Kidney epithelial cell (primary cell): Measurements from ENCODE around the gene CBY3. TPM values are rescaled to one million over a fixed set of nuclear protein-coding genes. Genes with fewer than 3 reads are reported as not detected.
"Not testable (repeated sequence)": the region's sequence is repeated elsewhere in the genome, so short reads cannot be mapped to it uniquely, and the experiment has no call there.

Source experiments
- DNase-seq: peaks from one replicate; pipeline ENCODE4 v3.0.0-alpha.2; 2010; ENCODE audit warnings: low read depth
- H3K27me3 ChIP-seq: 2 replicates; pipeline ENCODE4 v1.6.0; 2011; ENCODE audit warnings: low read length; ENCODE audit not compliant: control insufficient read depth, insufficient read depth
- H3K36me3 ChIP-seq: 2 replicates; pipeline ENCODE4 v1.5.1; 2011; ENCODE audit warnings: low read length; ENCODE audit not compliant: control insufficient read depth, insufficient read depth
- H3K4me3 ChIP-seq: 2 replicates; pipeline ENCODE4 v1.5.1; 2011; ENCODE audit warnings: low read depth, mild to moderate bottlenecking, control low read depth, low read length
- total RNA-seq: library from RNA; depleted of rRNA; stranded (reverse); fragments of >200 nt; gene quantifications from 2 replicates; pipeline ENCODE4 v1.2.3, GENCODE V29; 2015
- TF ChIP-seq, protein P1 (sequence below): IDR thresholded peaks from 2 replicates; pipeline ENCODE4 v1.5.1; 2011; ENCODE audit warnings: mild to moderate bottlenecking, moderate library complexity, low read length, control low read depth, inconsistent platforms; ENCODE audit not compliant: insufficient read depth, poor library complexity, severe bottlenecking

CBY3 gene
- total RNA-seq, 1 donor from 2014 or later, result not detected

DNA sequence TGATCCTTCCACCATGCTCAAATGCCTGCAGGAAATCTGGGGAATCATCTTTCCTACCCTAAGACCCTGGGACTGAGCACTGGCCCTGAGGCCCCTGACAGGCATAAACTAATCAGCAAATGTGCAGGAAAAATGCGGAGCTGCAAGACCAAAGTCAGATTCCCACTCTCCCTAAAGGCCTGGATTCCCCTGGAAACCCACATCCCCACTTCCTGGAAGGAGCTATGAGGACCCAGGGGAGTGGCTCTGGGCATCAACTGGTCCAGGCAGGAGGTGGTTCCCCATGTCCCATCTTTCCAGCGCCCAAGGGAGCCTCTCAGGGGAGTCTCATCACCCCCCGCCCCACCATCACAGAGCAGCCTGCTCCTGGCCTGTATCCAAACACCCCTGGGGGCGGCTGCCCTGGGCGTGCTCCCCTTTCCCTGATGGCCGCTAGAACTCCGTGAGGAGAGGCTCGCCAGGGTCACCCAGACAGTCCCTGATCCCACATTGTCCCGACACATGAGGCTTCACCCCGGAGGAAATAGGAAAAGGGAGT lies 31.6 kb downstream of the CBY3 start:
- H3K4me3 ChIP-seq, DNase-seq, H3K27me3 ChIP-seq, H3K36me3 ChIP-seq: not testable (repeated sequence)

DNA sequence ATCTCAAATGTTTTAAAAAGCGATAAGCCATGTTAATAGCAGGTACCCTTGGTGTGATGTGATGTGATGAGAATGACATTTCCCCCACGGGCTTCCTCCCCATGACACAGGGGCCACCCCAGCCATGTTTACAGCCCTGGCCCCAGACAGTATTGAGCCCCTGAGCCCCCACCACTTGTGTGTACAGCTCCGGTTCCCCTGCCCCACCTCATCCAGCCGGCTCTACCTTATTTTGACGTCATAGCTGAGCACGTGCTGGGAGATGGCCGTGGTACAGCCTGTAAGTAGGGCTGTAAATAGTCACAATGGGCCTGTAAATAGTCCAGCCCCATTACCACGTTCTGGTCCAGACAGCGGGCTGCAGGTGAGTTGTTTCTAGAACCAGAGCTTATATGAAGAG lies 32.4 kb downstream of the CBY3 start:
- H3K4me3 ChIP-seq, result no peak overlapping the region
- peaks cover 4% of the 10 kb centered on the region for H3K27me3 ChIP-seq
- no peaks in the 10 kb centered on the region for H3K36me3 ChIP-seq
- TF ChIP-seq, protein P1, sequence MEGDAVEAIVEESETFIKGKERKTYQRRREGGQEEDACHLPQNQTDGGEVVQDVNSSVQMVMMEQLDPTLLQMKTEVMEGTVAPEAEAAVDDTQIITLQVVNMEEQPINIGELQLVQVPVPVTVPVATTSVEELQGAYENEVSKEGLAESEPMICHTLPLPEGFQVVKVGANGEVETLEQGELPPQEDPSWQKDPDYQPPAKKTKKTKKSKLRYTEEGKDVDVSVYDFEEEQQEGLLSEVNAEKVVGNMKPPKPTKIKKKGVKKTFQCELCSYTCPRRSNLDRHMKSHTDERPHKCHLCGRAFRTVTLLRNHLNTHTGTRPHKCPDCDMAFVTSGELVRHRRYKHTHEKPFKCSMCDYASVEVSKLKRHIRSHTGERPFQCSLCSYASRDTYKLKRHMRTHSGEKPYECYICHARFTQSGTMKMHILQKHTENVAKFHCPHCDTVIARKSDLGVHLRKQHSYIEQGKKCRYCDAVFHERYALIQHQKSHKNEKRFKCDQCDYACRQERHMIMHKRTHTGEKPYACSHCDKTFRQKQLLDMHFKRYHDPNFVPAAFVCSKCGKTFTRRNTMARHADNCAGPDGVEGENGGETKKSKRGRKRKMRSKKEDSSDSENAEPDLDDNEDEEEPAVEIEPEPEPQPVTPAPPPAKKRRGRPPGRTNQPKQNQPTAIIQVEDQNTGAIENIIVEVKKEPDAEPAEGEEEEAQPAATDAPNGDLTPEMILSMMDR, result no peak
- no peak for DNase-seq

DNA sequence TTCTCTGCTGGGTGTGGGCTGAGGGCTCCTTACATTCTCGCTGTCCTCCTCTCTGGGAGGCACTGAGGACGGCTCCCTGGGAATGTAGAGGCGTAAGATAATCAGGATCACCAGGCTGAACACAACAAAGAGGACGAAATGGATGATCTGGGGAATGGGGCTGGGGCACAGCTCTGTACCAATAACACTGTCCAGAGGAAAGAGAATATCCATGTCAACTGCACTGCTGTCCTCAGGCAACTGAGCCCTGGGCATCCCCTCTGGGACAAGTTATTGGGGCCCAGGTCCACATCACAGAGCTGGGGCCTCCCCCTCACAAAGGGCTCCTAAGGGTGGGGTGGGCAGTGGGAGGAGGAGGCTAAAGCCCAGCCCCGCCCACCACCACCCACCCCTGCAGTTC lies 36.1 kb downstream of the CBY3 start:
- H3K27me3 ChIP-seq, H3K36me3 ChIP-seq, DNase-seq, H3K4me3 ChIP-seq: not testable (repeated sequence)

DNA sequence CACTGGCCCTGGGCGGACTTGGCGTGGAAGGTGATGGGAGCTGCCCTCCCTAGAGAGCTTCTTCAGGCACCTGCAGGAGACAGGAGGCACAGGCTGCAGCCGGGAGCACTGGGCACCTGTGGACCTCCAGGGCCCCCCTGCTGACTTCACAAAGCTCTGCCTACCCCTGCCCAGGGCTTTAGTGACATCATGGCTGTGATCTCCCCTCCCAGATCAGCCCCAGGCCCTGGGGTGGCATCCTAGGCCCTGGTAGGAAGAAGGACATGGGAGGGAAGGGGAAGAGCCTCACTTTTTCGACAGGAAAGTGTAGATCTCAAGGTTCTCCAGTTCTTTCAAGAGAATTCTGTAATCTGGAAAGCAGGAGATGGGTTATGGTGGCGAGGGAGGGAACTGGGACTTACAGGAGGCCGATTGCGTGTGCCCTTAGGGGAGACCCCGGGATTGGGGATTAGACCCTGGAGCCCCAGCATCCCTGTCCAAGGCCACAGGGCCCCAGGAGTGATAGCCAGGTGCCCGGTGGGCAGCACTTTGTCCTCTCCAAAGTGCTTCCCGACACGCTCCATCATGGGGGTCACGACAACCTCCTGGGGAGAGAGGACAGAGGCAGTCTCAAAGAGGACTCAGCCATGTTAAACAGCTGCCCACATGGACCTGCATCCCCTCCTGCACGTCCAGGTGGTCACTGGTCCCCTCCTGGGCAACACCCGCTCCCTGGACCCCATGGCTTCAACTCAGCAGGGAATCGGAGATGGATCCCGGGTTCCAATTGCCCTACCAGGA lies 37.5 kb downstream of the CBY3 start:
- H3K4me3 ChIP-seq, H3K36me3 ChIP-seq, H3K27me3 ChIP-seq, DNase-seq: not testable (repeated sequence)

DNA sequence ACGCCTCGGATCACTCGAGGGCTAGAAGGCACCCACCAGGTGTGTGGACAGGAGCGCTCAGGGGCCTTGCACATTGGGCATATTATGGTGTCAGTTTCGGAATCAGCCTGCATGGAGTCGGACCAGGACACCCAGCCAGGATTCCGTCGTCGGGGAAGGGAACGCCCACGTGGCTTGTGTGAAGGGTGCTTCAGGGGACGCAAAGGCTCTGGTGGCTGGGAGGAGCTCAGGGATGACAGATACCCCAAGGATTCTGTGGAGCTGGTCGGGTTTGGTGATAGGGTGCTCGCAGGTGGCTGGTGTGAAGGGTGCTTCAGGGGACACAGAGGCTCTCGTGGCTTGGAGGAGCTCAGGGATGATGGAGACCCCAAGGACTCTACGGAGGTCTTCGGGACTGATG lies 38.2 kb downstream of the CBY3 start:
- H3K36me3 ChIP-seq, H3K27me3 ChIP-seq, DNase-seq, H3K4me3 ChIP-seq: not testable (repeated sequence)

DNA sequence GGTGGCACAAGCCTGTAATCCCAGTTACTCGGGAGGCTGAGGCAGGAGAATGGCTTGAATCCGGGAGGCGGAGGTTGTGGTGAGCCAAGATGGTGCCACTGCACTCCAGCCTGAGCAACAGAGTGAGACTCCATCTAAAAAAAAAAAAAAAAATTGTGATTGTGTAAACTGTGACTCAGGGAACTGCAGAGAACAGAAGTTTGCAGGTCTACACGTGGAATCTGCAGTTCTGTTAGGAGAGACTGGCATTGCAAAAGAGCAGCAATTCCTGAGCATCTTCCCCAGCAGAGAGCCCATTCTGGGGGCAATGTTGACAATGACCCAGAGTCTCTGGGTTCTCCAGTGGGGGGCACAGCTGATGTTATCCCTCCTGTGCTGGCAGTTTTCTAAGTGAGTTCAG lies 39.1 kb downstream of the CBY3 start:
- not testable (repeated sequence) for H3K4me3 ChIP-seq, H3K36me3 ChIP-seq, H3K27me3 ChIP-seq, DNase-seq

DNA sequence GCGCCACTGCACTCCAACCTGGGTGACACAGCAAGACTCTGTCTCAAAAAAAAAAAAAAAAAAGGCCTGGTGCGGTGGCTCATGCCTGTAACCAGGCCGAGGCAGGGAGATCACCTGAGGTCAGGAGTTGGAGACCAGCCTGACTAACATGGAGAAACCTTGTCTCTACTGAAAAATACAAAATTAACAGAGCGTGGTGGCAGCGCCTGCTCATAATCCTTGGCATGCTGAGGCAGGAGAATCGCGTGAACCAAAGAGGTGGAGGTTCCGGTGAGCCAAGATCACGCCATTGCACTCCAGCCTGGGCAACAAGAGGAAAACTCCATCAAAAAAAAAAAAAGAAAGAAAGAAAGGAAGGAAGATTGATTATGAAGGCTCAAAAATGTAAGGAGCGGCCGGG lies 41.5 kb downstream of the CBY3 start:
- not testable (repeated sequence) for DNase-seq, H3K36me3 ChIP-seq, H3K27me3 ChIP-seq, H3K4me3 ChIP-seq

DNA sequence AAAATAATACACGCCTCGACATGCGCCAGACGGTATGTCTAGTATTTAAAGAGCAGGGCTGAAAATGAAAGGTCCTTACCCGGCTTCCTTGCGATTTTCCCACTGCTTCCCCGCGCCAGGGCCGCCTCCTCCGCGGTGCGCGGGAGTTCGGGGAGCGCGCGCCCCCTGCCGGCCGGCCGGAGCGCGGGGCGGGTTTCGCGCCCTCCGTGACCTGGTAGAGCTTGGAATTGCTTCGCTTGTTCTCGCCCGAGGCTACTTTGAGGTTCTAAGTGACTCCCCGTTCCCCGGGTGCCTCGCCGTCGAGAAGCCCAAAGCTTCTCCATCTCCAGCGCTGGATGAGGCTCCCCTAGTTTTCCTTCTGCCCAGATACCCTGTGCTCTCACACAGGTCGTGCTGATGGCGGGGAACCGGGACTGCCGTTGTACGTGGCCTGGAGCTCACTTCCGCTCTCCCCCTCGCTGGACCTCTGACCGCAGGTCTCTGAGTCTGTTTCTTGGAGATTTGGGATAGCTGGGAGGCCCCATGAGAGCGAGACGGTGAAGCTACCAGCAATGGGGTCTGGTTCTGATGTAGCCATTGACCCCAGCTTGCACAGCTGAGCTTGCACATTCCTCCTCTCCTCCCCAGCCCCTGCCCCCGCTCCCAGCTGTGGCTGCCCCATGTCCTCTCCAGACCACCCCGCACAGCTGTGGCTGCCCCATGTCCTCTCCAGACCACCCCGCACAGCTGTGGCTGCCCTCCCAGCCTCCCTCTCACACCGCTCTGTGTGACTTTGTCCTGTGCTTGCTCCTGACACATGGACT lies 46.3 kb downstream of the CBY3 start:
- not testable (repeated sequence) for H3K27me3 ChIP-seq, DNase-seq, H3K4me3 ChIP-seq, H3K36me3 ChIP-seq

DNA sequence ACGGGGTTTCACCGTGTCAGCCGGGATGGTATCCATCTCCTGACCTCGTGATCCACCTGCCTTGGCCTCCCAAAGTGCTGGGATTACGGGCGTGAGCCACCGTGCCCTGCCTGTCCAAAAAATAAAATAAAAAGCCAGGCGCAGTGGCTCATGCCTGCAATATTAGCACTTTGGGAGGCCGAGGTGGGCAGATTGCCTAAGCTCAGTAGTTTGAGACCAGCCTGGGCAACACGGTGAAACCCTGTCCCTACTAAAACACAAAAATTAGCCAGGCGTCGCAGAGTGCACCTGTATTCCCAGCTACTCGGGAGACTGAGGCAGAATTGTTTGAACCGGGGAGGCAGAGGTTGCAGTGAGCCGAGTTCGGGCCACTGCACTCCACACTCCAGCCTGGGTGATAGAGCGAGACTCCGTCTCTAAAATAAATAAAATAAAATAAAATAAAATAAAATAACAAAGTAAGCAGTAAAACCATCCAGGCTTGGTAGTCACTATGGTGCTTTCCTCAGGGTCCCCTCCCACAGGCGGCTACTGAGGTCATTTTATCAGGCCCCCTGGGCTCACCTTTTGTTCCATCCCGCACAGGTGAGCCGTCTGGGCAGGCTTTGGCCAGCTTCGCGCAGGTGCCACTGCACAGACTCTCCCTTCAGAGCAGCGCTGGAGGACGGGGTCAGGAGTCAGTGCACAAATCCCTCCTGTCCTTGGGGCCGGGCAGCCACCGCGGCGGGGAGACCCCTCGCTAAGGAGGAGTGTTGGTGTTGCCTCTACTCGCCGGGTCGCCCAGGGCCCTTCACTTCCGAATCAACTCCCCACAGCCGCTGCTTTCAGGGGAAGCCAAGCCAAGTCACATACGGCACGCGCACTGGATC lies 47.1 kb downstream of the CBY3 start:
- not testable (repeated sequence) for H3K36me3 ChIP-seq, H3K27me3 ChIP-seq, DNase-seq
- peak overlapping the region; percentile 31 for H3K4me3 ChIP-seq

Other genes starting within 250 kb of the CBY3 start
- gene RUFY1, start 130.5 kb downstream of the CBY3 start, total RNA-seq, result 43.8 and 56.5 TPM in 2 replicates
- gene HNRNPH1, start 57.4 kb downstream of the CBY3 start, total RNA-seq, result 291 and 325 TPM in 2 replicates
- gene CANX, start 17.9 kb upstream of the CBY3 start, total RNA-seq, result 586 and 649 TPM in 2 replicates
- gene MAML1, start 51.8 kb upstream of the CBY3 start, total RNA-seq, result 17.5 and 18.8 TPM in 2 replicates
- 0.41 and 5.1 TPM in 2 replicates for gene LTC4S, start 113.0 kb upstream of the CBY3 start, total RNA-seq
- 540 and 586 TPM in 2 replicates for gene MGAT4B, start 125.8 kb upstream of the CBY3 start, total RNA-seq
- gene SQSTM1, start 139.9 kb upstream of the CBY3 start, total RNA-seq, result 905 and 956 TPM in 2 replicates
- 18.7 and 25.7 TPM in 2 replicates for gene MRNIP, start 177.8 kb upstream of the CBY3 start, total RNA-seq
- 79.6 and 86.3 TPM in 2 replicates for gene TBC1D9B, start 226.9 kb upstream of the CBY3 start, total RNA-seq